Psoas muscle (tissue), 8 donors: ENCODE measurements around the gene GORASP1. TPM values are rescaled to one million over a fixed set of nuclear protein-coding genes. Genes with fewer than 3 reads are reported as not detected.

Source experiments
- ATAC-seq, 4 donors: fragments of 200-7000 bp; cut with Tn5 transposase; one replicate each; pipeline ENCODE4 v1.9.1; 2020; ENCODE audit warnings: moderate library complexity in 3 of 4, mild to moderate bottlenecking in 2 of 4
- DNase-seq, 2 donors: peaks; one replicate each; pipeline ENCODE4 v3.0.0-alpha.2; 2020
- H3K27ac ChIP-seq: fragments of 200-600 bp; one replicate; pipeline ENCODE4 v1.8.0; 2022
- H3K27me3 ChIP-seq, 3 donors: fragments of 200-600 bp in 1 of 3; one replicate each; pipeline versions ENCODE4 v1.6.1 to v1.8.0; 2013 to 2022; ENCODE audit warnings: low read length in 2 of 3, mild to moderate bottlenecking in 2 of 3, moderate library complexity in 1 of 3; ENCODE audit not compliant: insufficient read depth in 3 of 3
- H3K36me3 ChIP-seq, 2 donors: fragments of 200-600 bp in 1 of 2; one replicate each; pipeline versions ENCODE4 v1.6.1 to v1.8.0; 2013 to 2022; ENCODE audit warnings: low read depth in 1 of 2, mild to moderate bottlenecking in 1 of 2, moderate library complexity in 1 of 2; ENCODE audit not compliant: insufficient read depth in 1 of 2
- H3K4me1 ChIP-seq: fragments of 200-600 bp; one replicate; pipeline ENCODE4 v1.8.0; 2022
- H3K4me3 ChIP-seq: fragments of 200-600 bp; one replicate; pipeline ENCODE4 v1.8.0; 2022; ENCODE audit warnings: mild to moderate bottlenecking
- H3K9me3 ChIP-seq: fragments of 200-600 bp; one replicate; pipeline ENCODE4 v1.8.0; 2022
- CTCF ChIP-seq: fragments of 200-600 bp; IDR thresholded peaks from one replicate; pipeline ENCODE4 v1.8.0; 2022; ENCODE audit warnings: antibody characterized with exemption
- WGBS, 3 donors: extraction: QIAGEN DNeasy Blood & Tissue Kit; methylation state at CpG; one replicate each; pipeline versions ENCODE4 v1.1.6 to v1.1.7; 2013; 5-methylcytosine and 5-hydroxymethylcytosine counted together
- intact Hi-C, 2 donors: fragments of 100-400 bp; cut with DNase I; formaldehyde crosslinking; loops; one replicate each; pipeline versions ENCODE4 v1.11.0 to v1.14.2; 2022
- polyA plus RNA-seq, 3 donors: library from polyadenylated mRNA; stranded (reverse); fragments of 200-250 nt; gene quantifications; one replicate each; pipeline ENCODE4 v1.2.3, GENCODE V29; 2013
- total RNA-seq, 4 donors: library from RNA; stranded (reverse); fragmentation: NEBNext Ultra II Directional in 2 of 4; extraction: Animal tissue kit (Norgen Biotek cat#: 25700) in 2 of 4; gene quantifications; one replicate each; pipeline versions ENCODE4 v1.2.1 to v1.2.4, GENCODE V29; 2021 to 2023
- donor health status: healthy with polysubstance abuse.
- donor health status: DM: no; HTN: no; CAD: no; lungs with moderate emphysema.
- donor health status: Bipolar disorder and iron deficiency.
- donor health status: healthy.
- donor health status: DM: yes; HTN: yes; CAD: no.
- donor health status: DM: no; HTN: no; CAD: no.
- donor health status: DM: no; HTN: no; CAD: no.
- donor health status: DM: yes; HTN: yes; CAD: no.

Gene GORASP1
- total and polyA plus RNA-seq, 7 donors: 27.3 to 46.7 (median 37.3) TPM

DNA sequence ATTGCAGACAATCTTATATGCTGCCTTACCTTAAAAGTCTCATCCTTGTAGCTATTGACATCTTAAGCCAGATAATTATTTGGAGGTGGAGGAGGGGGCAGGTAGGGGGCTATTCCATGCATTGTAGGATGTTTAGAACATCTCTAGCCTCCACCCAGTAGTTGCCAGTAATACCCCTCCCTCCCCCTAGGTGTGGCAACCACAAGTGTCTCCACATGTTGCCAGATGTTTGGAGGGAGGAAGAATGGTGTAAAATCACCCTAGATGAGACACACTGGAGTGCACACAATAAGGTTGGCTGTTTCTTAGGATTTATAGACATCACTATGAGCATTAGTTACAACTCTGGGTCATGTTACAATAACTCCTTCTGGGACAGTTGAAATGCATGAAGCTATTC is 27.4 kb downstream of the GORASP1 start:
- H3K9me3 ChIP-seq: no peaks in the 10 kb centered on the region
- H3K4me1 ChIP-seq: no peaks in the 10 kb centered on the region
- no peaks in the 10 kb centered on the region for H3K27me3 ChIP-seq
- H3K27ac ChIP-seq: no peak overlapping the region
- no peak for DNase-seq
- intact Hi-C loops: no loop called here
- no peak for TF ChIP-seq CTCF
- ATAC-seq: no peak
- H3K4me3 ChIP-seq: no peak overlapping the region
- H3K36me3 ChIP-seq: peaks cover 6 to 91% of the 10 kb centered on the region in 2 donors

DNA sequence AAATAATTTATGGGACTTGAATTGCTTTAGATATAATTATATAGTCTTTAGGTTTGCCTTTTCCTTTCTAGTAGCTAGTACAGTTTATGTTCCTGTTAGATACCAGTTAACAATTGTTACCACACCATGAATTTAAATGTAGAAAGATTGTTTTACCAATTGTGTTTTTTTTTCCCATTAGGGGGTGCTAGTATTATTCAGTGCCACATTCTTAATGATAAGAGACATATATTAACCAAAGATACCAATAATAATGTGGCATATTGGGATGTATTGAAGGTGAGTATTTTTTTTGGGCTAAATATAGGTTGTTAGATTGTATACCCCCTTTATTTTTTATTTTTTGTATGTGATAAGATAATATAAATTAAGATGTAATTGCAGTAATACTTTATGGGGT is 27.9 kb downstream of the GORASP1 start:
- Histone ChIP-seq H3K9me3 (no peaks in the 10 kb centered on the region), H3K27ac (no peak overlapping the region), H3K27me3 (no peaks in the 10 kb centered on the region), H3K4me1 (no peaks in the 10 kb centered on the region), H3K4me3 (no peak overlapping the region), H3K36me3 (peaks cover 6 to 91% of the 10 kb centered on the region in 2 donors)
- no peak for ATAC-seq
- intact Hi-C loops: loop anchor here in 1 of 2 donors (1.0 kb wide), 1 partner anchor 26 kb away; no protein-coding TSS in a partner anchor
- no peak for DNase-seq
- no peak for TF ChIP-seq CTCF

DNA sequence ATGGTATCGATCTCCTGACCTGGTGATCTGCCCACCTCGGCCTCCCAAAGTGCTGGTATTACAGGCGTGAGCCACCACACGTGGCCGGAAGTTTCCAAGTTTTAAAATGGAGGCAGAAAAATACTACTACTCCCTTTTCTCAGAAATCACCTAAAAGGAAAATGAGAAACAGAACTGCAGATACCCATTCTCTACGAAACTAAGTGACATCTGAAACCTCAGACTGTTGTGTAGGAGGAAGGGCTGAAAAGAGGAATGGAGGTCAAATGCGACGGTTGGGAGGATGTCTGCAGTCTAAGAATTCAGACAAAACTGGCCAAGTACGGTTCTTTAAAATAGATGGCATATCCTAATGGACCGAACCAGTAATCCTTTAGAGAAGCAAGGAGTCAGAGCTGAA is 31.5 kb downstream of the GORASP1 start:
- no peaks in the 10 kb centered on the region for H3K9me3 ChIP-seq
- no peak for DNase-seq
- ATAC-seq: no peak
- 93 to 97% (median 95%) methylated on average over 10 of the region's 10 CpGs for WGBS, 3 donors
- no peak overlapping the region for H3K4me3 ChIP-seq
- no peak for TF ChIP-seq CTCF
- no peak overlapping the region for H3K27ac ChIP-seq
- peaks cover 10 to 96% of the 10 kb centered on the region in 2 donors for H3K36me3 ChIP-seq
- no peaks in the 10 kb centered on the region for H3K4me1 ChIP-seq
- H3K27me3 ChIP-seq: no peaks in the 10 kb centered on the region
- intact Hi-C loops: no loop called here

DNA sequence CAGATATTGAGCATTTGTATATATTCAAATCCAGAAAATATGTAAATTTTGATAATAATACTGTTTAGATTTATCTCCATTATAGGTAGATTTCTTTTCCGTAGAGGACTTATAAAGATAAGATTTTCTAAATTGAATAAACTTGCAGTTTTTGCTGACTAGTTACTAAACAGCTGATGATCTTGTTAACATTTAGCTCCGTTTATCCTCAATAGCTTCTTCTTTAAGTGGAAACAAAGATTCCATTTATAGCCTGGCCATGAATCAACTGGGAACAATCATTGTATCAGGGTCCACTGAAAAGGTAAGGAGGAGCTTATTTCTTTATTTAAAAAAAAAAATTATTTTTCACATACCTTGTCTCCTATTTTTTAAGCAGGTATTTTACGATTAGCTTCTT is 38.9 kb downstream of the GORASP1 start:
- intact Hi-C loops: no loop called here
- 85 to 90% (median 89%) methylated on average over 3 of the region's 3 CpGs for WGBS, 3 donors
- DNase-seq: no peak
- no peak for TF ChIP-seq CTCF
- Histone ChIP-seq H3K9me3 (no peaks in the 10 kb centered on the region), H3K36me3 (peaks cover 0 to 80% of the 10 kb centered on the region in 2 donors), H3K27me3 (no peaks in the 10 kb centered on the region), H3K4me1 (no peaks in the 10 kb centered on the region), H3K4me3 (no peak overlapping the region), H3K27ac (no peak overlapping the region)
- ATAC-seq: no peak

DNA sequence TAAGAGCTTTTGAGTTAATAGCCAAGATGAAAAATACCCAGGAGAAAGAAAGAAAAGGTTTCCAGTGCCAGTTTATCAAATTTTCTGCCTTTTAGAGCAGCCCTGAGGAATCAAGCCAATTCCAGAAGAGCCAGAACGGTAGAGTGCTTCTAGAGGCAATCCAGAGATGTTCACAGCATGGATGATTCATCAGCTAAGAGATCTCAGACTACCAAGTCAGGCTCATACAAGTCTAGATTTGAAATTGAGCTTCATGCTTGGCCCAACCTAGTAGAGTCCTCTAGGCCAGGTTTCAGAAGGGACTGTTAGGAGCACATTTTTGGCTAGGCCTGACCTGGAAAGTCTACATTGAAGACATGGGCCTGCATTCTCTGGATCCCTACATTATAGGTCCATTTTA is 40.1 kb downstream of the GORASP1 start:
- no peak for TF ChIP-seq CTCF
- 25 to 48% (median 33%) methylated on average over 1 of the region's 1 CpG for WGBS, 3 donors
- DNase-seq: no peak
- ATAC-seq: no peak
- Histone ChIP-seq H3K4me1 (no peaks in the 10 kb centered on the region), H3K36me3 (peaks cover 0 to 67% of the 10 kb centered on the region in 2 donors), H3K9me3 (no peaks in the 10 kb centered on the region), H3K27me3 (no peaks in the 10 kb centered on the region), H3K4me3 (no peak overlapping the region), H3K27ac (no peak overlapping the region)
- intact Hi-C loops: no loop called here
